Measurements from ENCODE around the gene RSAD1.
"Not testable (repeated sequence)": the region's sequence is repeated elsewhere in the genome, so short reads cannot be mapped to it uniquely, and the experiment has no call there.

Gene RSAD1

DNA sequence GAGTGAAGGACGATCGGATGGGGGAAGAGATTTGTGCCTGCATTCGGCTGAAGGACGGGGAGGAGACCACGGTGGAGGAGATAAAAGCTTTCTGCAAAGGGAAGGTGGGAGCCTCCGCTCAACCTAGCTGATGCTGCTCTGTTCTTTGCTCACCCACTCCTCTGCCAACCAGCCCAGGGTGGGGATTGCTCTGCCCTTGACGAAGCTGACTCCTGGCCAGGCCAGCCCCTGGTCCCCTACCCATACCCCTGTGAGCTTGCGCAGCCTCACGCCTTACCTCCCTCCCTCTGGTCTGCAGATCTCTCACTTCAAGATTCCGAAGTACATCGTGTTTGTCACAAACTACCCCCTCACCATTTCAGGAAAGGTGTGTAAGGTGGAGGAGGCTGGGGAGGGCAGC is 4.8 kb upstream of the RSAD1 start:
- no peak for DNase-seq

DNA sequence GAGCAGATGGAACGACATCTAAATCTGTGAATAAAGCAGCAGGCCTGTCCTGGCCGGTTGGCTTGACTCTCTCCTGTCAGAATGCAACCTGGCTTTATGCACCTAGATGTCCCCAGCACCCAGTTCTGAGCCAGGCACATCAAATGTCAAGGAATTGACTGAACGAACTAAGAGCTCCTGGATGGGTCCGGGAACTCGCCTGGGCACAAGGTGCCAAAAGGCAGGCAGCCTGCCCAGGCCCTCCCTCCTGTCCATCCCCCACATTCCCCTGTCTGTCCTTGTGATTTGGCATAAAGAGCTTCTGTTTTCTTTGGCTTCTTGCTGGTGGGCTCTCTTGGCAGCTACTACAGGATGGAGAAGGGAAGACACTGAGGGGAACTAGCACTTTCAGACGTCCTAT is 4.1 kb upstream of the RSAD1 start:
- DNase-seq: no peak

DNA sequence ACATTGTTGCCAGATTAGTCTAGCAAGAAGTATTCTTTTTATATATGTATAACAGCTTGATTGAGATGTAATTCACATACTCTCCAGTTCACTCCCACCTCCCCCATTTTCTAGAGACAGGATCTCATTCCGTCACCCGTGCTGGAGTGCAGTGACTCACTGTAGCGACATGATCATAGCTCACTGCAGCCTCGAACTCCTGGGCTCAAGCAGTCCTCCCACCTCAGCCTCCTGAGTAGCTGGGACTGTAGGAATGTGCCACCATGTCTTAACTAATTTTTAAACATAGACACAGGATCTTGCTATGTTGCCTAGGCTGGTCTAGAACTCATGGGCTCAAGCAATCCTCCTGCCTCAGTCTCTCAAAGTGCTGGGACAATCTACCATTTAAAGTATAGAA is 3.3 kb upstream of the RSAD1 start:
- no peak for DNase-seq

DNA sequence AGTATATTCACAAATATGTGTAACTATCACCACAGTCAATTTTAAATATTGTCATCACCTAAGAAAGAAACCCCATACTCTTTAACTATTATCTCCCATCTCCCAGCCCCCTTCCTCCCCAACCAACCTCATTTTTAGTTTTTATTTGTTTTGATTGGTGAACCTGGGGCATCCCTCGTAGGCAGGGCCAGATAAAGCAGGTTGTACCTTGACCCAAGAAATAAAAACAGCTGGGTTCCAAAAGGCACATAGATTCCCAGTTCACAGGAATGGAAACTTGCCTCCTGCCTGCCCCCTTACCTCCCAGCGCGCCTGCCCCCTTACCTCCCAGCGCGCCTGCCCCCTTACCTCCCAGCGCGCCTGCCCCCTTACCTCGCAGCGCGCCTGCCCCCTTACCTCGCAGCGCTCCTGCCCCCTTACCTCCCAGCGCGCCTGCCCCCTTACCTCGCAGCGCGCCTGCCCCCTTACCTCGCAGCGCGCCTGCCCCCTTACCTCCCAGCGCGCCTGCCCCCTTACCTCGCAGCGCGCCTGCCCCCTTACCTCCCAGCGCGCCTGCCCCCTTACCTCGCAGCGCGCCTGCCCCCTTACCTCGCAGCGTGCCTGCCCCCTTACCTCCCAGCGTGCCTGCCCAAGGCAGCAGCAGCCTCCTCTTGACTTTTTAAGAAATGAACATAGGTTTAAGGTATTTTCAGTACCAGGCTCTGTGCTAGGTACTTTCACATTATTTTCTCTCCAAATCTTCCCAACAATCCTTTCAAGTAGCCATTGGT is 2.7 kb upstream of the RSAD1 start:
- DNase-seq: not testable (repeated sequence)

DNA sequence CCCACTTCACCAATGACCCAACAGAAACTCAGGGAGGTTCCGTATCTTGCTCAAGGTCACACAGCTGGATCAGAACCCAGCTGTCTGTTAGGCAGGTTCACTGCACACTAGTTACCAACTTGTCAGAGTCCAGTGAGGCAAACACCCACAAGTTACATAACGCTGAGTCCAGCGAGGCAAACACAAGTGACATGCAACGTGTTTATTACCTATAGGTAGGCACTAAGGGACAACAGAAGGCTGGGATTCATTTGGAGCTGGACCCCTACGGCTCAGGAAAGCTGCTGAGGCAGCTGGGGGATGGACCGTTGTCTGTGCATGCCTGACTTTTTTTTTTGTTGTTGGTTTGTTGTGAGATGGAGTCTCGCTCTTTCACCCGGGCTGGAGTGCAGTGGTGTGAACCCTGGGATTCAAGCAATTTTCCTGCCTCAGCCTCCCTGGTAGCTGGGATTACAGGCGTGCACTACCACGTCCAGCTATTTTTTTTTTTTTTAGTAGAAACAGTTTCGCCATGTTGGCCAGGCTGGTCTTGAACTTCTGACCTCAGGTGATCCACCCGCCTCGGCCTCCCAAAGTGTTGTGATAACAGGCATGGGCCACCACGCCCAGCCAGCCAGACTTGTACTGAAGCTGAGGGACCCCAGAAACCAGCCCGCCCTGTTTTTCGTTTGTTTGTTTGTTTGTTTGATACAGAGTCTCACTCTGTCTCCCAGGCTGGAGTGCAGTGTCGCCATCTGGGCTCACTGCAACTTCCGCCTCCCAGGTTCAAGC is 1.9 kb upstream of the RSAD1 start:
- no peak for DNase-seq

DNA sequence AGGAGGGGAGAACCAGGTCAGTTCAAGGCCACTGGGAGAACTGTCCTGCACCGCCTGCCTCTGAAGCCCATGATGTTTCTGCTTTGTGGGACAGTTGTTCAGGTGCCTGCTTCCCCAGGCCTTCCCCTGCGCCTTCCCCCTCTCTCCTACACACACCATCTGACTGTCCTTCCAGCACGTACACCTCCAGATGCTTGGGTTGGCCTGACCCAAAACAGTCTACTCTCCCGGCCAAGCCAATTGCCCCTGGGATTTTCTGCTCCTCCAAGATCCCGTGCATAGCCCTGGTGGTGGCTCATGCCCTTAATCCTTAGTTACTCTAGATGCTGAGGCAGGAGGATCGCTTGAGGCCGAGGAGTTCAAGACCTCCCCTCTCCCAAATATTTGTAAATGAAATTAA is 684 bp upstream of the RSAD1 start:
- DNase-seq: peak; percentile 8

DNA sequence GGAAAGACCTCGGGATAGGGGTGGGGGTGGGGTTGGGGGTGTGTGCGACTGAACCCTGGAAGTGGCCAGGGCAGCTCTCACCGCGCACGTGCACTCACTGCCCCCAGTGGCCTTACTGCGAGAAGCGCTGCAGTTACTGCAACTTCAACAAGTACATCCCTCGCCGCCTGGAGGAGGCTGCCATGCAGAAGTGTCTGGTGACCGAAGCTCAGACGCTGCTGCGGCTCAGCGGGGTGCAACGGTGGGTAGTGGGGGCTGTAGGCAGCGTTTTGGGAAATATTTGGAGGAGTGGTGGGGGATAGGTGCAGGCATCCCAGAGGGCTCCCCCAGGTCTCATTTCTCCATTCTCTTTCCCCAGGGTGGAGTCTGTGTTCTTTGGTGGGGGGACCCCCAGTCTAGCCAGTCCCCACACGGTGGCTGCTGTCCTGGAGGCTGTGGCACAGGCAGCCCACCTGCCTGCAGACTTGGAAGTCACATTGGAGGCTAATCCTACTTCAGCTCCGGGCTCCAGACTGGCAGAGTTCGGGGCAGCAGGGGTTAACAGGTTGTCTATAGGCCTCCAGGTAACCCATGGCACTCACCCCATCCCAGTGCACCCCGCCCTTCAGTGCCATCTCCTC is 972 bp downstream of the RSAD1 start:
- DNase-seq: peak; percentile 75

DNA sequence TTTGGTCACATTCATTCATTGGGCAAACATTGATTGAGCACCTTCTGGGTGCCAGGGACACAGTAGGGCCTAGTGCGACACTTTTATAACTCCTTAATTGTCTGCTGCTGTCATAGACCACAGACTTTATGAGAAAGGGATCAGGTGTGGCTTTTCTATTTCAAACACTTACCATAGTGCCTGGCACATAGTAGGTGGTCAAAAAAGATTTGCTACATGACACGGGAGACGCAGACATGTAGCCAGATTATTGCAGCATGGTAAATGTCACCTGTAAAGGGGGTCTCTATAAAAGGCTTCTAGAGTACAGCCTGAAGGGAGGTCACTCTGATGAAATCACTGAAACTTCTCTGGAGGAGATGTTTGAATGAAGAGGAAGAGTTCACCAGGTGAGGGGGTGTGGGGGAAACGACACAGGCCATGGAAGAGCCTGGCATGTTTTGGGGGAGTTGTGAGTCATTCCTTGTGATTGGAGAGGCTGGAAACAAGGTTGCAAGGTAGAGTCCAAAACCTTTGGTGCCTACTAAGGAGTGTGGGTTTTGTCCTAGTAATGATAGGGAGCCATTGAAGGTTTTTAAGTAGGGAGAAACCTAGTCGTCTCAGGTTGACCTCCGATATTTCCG is 1.6 kb downstream of the RSAD1 start:
- no peak for DNase-seq

DNA sequence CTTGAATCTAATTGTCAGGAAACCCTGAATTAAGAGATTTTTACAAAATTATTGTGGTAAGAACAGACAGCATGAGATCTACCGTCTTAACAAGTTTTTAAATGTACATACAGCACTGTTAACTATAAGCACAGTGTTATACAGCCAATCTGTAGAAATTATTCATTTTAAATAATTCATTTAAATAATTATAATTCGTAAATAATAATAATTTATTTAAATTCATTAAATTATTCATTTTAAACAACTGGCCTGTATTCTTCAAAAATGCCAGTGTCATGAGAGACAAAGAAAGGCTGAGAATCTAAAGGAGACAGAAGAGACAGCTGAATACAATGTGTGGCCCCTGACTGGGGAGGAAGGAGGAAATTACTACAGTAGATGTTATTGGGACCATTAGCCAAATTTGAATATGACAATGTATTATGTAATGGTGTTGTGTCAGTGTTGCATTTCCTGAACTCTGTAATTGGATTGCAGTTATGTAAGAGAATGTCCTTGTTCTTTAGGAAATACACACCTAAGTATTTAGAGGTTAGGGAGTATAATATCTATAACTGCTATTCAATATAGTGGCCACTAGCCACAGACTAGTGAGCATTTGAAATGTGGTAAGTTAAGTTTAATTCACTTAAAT is 2.3 kb downstream of the RSAD1 start:
- DNase-seq: no peak

DNA sequence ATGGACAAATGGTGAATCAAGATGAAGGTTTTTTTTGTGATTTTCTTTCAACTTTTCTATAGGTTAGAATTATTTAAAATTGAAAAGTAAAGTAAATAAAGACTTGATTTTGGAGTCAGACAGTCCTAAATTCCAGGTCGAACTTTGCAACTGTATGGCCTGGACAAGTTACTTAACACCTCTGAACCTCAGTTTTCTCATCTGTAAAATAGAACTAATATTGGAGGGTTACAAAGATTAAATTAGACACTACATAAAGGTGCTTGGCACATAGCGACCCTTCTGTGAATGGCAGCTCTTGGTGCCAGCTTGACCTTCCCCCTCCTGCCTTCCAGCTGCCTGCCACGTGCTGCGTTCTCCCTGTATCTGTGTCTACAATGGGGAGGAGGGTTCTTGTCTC is 3.0 kb downstream of the RSAD1 start:
- no peak for DNase-seq

DNA sequence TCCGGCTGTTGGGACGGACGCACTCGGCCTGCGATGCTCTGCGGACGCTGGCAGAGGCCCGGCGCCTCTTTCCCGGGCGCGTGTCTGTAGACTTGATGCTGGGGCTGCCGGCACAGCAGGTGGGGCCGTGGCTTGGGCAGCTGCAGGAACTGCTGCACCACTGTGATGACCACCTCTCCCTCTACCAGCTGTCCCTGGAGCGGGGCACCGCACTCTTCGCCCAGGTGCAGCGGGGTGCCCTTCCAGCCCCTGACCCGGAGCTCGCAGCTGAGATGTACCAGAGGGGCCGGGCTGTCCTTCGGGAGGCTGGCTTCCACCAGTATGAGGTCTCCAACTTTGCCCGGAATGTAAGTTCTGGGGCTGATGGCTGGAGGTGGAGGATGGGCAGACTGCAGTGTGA is 3.5 kb downstream of the RSAD1 start:
- no peak for DNase-seq

DNA sequence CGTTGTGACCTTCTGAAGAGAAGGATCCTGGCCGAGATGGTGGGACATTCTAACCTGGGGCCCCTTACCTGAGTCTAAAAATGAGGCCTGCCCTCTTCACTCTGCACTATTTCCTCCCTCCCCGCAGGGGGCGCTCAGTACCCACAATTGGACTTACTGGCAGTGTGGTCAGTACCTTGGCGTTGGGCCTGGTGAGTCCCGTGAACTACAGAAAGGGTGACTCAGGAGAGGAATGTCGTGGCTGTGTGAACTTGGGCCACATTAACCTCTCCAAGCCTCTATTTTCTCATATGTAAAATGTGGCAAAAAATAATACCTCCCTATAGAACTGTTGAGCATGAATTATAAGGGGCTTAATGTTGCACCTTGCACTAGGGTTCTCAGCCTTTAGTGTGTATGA is 3.9 kb downstream of the RSAD1 start:
- peak; percentile 80 for DNase-seq

DNA sequence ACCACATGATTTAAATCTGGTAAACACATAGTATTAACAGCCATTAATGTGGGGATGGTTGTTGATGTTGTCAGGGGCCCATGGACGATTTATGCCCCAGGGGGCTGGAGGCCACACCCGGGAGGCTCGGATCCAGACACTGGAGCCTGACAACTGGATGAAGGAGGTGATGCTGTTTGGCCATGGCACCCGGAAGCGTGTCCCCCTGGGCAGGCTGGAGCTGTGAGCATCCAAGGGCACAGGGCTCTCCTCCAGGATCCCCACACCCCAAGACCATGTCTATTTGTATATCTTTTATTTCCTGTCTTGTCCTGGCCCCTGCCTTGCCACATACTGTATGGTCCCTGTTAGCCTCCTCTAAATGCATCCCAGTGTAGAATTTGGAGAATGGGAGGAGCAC is 4.6 kb downstream of the RSAD1 start:
- no peak for DNase-seq

DNA sequence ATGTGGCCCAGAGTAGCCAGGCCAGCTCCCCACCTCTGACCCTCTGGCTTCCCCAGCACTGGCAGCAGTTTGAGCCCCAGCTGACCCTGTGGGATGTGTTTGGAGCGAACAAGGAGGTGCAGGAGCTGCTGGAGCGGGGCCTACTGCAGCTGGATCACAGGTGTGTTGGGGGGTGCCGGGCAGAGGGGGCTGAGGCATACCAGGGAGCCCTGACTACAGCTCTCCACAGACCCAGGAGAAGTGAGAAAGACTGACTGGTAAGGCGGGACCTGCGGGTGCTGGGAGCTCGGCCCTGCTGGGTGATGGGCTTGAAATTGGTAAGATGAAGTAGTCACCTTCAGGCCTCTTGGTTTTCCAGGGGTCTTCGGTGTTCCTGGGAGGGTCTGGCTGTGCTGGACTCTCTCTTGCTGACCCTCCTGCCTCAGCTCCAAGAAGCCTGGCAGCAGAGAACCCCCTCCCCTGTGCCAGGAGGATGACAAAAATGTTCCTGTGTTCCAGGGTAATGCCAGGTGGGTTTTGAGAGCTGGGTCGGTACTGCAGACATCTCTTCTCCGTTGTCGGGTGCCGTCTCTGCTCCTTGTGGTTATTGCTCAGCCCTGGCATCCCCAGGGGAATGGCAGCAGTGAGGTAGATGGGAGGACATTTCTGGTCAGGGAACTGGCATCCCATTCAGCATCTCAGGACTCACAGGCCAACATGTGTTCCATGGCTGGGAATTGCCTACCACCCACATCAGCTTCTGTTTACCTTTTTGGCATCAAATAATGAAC is 5.9 kb downstream of the RSAD1 start:
- DNase-seq: no peak

DNA sequence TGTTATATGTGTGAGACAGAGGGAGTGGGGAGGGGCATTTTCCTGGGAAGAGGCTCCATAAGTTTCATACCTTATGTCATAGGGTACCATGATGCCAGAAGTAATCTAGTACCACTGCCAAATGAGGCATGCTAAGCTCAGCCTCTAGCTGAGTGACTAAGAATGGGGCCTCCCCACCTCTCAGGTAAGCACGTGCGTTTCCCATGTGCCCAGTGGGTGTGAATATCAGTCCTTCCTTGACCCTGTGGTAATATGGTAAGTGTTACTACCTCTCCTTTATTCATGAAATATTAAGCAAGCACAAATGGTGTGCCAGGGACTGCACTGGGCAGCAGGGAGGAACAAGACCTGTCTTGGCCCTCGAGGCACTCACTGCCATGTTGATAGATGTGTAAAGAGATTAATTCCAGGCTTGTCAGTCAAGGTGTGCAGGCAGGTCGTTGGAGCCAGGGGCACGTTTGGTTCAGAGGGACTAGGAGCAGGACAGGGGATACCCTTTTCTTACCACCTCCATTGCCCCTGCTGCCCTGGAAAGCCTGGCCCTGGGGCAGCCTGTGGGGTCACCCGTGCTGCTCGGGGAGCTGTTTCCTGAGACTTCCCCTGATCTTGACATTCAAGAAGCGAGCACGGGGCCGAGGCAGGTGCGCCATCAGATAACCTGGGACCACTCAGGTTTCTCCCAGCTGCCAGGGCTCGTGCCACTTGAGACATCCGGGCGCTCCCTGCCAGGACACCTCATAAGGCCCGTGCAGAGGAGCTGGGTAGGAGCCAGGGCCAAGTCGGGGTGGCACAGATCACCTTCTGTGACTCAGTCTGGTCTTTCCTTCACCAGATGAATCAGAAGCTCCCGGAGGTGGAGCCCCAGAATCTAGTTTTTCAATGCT is 8.8 kb downstream of the RSAD1 start:
- no peak for DNase-seq

DNA sequence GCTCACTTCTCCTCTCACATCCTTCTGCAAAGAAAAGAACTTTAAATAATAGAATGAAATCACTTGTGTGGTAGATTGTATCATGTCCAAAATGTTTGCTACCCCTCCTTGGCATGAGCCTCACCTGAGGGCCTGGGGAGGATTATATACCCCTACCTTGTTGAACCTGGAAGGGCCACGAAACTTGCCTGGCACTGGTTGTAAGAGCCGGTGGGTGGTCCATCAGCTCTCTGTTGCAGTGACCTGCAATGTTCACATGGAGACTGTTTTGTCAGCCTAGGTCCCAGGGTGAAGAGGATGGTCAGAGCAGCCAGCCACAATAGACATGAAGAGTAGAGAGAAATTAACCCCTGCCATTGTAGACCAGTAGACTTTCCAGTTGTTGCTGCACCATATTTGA is 10.2 kb downstream of the RSAD1 start:
- no peak for DNase-seq

DNA sequence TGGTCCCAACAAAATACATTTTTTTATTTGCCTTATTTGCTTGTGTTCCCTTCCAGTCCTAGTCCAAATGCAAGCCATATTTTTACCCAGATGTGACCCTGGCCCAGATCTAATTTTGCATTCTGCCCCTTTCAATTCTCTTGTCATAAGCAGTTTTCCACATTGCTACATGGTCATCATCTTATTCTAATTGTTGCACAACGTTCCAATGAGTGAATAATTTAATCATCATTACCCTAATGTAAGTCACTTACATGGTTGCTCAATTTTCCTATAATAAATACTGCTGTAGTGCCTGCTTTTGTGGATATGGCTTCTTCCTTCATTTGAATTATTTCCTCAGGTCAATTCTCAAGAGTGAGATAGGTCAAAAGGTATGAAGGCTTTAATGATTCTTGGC is 12.8 kb downstream of the RSAD1 start:
- no peak for DNase-seq

DNA sequence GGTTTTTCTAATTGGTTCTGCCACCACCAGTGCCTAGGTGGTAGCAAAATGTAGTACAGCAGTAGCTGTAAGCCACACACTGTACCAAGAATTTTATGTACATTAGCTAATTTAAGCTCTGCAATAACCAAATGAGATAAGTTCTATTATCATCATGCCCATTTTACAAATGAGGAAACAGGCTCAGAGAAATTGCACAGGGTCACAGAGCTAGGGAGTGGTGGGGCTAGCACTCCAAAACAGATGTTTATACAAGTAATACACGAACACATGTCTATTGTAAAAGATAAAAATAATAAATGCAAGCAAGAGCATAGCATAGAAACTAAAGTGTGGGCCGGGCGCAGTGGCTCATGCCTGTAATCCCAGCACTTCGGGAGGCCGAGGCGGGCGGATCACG is 13.6 kb downstream of the RSAD1 start:
- DNase-seq: no peak

DNA sequence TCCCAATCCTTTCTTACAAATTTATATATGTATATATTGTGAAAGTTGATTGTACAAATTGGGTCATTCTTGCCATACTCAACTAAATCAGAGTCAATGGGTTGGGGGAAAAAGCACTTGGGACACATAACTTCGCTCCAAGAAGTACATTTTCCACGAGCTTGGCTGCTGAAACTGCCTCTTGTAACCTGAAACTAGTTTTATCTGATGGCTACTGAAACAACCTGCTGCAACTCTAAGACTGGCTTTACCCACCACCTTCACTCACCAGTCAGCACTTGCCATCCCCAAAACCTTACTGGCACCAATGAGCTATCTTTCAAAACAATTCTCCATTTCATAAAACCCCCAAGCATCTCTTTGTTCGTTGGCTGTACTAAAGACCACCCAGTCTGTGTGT is 15.1 kb downstream of the RSAD1 start:
- DNase-seq: no peak

DNA sequence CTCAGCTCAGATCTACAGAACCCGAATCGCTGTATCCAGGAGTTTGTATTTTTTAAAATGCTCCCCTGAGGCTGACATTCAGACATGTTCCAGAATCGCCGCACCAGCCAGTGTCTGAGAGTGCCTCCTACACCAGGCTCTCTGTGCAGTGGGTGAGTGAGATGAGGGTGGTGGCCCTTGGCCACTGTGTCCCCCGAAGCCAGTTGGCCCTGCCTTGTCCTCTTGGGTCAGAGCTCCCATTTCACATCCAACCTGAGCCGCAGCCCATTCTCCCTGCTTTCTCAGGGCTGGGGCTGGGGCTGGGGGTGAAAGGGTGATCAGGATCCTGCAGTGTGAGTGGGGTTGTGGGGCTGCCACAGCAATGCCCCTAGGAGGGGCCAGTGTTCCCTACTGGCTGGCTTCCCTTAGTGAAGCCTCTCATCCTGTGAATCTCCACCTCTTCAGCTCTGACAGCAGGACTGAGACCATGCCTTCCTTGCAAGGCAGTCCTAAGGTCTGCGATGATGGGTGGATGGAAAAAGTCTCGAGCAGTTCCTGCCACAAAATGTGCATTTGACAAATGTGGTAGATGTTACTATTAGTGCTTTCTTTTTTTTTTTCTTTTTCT is 16.7 kb downstream of the RSAD1 start:
- no peak for DNase-seq

DNA sequence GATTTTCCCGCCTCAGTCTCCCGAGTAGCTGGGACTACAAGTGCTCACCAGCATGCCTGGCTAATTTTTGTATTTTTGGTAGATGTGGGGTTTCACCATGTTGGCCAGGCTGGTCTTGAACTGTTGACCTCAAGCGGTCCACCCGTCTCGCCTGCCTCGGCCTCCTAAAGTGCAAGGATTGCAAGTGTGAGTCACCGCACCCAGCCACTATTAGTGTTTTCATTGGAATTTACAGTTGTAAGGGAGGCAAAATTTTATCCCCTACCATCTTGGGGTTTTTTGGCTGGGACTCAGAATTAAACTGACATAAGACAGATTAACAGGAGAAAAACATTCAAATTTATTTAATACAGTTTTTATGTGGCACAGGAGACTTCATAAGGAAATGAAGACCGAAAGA is 17.3 kb downstream of the RSAD1 start:
- no peak for DNase-seq
